Progenitor cell of endocrine pancreas (in vitro differentiated cells): ENCODE results near the gene FAM76A. TPM values are rescaled to one million over a fixed set of nuclear protein-coding genes. Genes with fewer than 3 reads are reported as not detected.
"Not testable (repeated sequence)": the region's sequence is repeated elsewhere in the genome, so short reads cannot be mapped to it uniquely, and the experiment has no call there.

ENCODE experiments used
- DNase-seq: peaks from one replicate; pipeline ENCODE4 v3.0.0; 2021; ENCODE audit warnings: low spot score; ENCODE audit not compliant: unreplicated experiment
- H3K27ac Mint-ChIP-seq: 2 replicates; pipeline ENCODE4 v1.8.0; 2021; ENCODE audit warnings: mild to moderate bottlenecking, moderate library complexity, mixed read lengths
- H3K27me3 Mint-ChIP-seq: 2 replicates; pipeline ENCODE4 v1.8.0; 2021; ENCODE audit warnings: mixed read lengths
- H3K36me3 Mint-ChIP-seq: 2 replicates; pipeline ENCODE4 v1.8.0; 2022; ENCODE audit warnings: mixed read lengths; ENCODE audit not compliant: insufficient read depth
- H3K4me1 Mint-ChIP-seq: 2 replicates; pipeline ENCODE4 v1.8.0; 2021; ENCODE audit warnings: low read depth, mixed read lengths
- H3K4me3 Mint-ChIP-seq: 2 replicates; pipeline ENCODE4 v1.8.0; 2021; ENCODE audit warnings: low read depth, mild to moderate bottlenecking, moderate library complexity, mixed read lengths
- H3K9me3 Mint-ChIP-seq: 2 replicates; pipeline ENCODE4 v1.8.0; 2021; ENCODE audit warnings: low read depth, mixed read lengths
- CTCF ChIP-seq: fragments of 200-600 bp; sonication (generic); IDR thresholded peaks from one replicate; pipeline ENCODE4 v1.5.0; 2021; ENCODE audit warnings: antibody characterized with exemption, mild to moderate bottlenecking; ENCODE audit not compliant: unreplicated experiment
- total RNA-seq: library from RNA; stranded (reverse); gene quantifications from 2 replicates; pipeline ENCODE4 v1.2.1, GENCODE V29; 2021

Gene FAM76A
- total RNA-seq, 1 donor from 2014 or later: 14.7 TPM

GRCh38 chr1:27773826-27774445 lies 48.2 kb downstream of the FAM76A start:
- DNase-seq: no peak
- TF ChIP-seq CTCF: no peak
- Mint-ChIP-seq H3K27ac (peak overlapping the region; percentile 93), H3K4me1 (peaks cover 9% of the 10 kb centered on the region), H3K36me3 (no peaks in the 10 kb centered on the region), H3K9me3 (no peaks in the 10 kb centered on the region), H3K27me3 (no peaks in the 10 kb centered on the region), H3K4me3 (peak overlapping the region; percentile 92)

GRCh38 chr1:27774654-27775053 lies 48.9 kb downstream of the FAM76A start:
- Mint-ChIP-seq H3K4me1 (peaks cover 9% of the 10 kb centered on the region), H3K27me3 (no peaks in the 10 kb centered on the region), H3K9me3 (no peaks in the 10 kb centered on the region), H3K27ac (no peak overlapping the region), H3K4me3 (no peak overlapping the region), H3K36me3 (no peaks in the 10 kb centered on the region)
- DNase-seq: no peak
- TF ChIP-seq CTCF: no peak

- not testable (repeated sequence) for H3K27me3 Mint-ChIP-seq, H3K4me1 Mint-ChIP-seq, H3K27ac Mint-ChIP-seq, H3K4me3 Mint-ChIP-seq, DNase-seq, H3K9me3 Mint-ChIP-seq, H3K36me3 Mint-ChIP-seq
Observed at GRCh38 chr1:27775336-27775735, 49.6 kb downstream of the FAM76A start.

GRCh38 chr1:27776276-27776675 lies 50.5 kb downstream of the FAM76A start:
- not testable (repeated sequence) for H3K9me3 Mint-ChIP-seq, H3K27ac Mint-ChIP-seq, DNase-seq, H3K4me3 Mint-ChIP-seq, H3K4me1 Mint-ChIP-seq, H3K36me3 Mint-ChIP-seq, H3K27me3 Mint-ChIP-seq

GRCh38 chr1:27778056-27778455 lies 52.3 kb downstream of the FAM76A start:
- Mint-ChIP-seq H3K27ac (no peak overlapping the region), H3K36me3 (no peaks in the 10 kb centered on the region), H3K4me1 (peaks cover 7% of the 10 kb centered on the region), H3K9me3 (no peaks in the 10 kb centered on the region), H3K27me3 (no peaks in the 10 kb centered on the region), H3K4me3 (no peak overlapping the region)
- DNase-seq: no peak
- no peak for TF ChIP-seq CTCF

GRCh38 chr1:27779122-27779521 lies 53.4 kb downstream of the FAM76A start:
- DNase-seq: no peak
- H3K27ac Mint-ChIP-seq: no peak overlapping the region
- no peak overlapping the region for H3K4me3 Mint-ChIP-seq
- H3K36me3 Mint-ChIP-seq: no peaks in the 10 kb centered on the region
- peaks cover 1% of the 10 kb centered on the region for H3K4me1 Mint-ChIP-seq
- no peaks in the 10 kb centered on the region for H3K9me3 Mint-ChIP-seq
- H3K27me3 Mint-ChIP-seq: no peaks in the 10 kb centered on the region
- TF ChIP-seq CTCF: no peak
